COLO668 (cell line): ENCODE results near the gene ATP5PB.

Experiments used
- DNase-seq: peaks from one replicate; lab custom pipeline; 2025; ENCODE audit not compliant: unreplicated experiment; lab: John Stamatoyannopoulos, UW

The ATP5PB gene

GRCh38 chr1:111474106-111474505 lies 24.8 kb downstream of the ATP5PB start:
- DNase-seq, result no peak

- DNase-seq, result no peak
Measured at GRCh38 chr1:111474521-111474920, 25.3 kb downstream of the ATP5PB start.

GRCh38 chr1:111475701-111476100 lies 26.4 kb downstream of the ATP5PB start:
- no peak for DNase-seq

DNA sequence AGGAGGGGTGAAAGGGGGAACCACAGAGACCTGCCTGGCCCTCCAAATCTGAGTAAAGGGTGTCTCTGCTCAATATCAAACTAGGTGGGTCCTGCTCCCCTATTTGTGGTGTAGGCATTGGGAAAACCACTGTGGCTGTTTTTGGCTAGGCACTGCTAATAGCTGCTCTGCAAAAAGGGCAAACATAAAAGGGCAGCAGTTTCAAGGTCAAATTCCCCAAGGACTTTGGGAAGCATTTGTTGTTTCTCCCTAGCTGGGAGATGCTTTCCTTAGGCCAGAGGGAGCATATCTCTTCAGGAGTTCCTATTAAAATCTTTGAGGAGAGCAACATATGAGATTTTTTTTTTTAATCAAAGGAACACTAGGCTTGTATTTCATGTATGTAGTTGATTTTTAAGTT lies 26.9 kb downstream of the ATP5PB start:
- DNase-seq, result no peak

DNA sequence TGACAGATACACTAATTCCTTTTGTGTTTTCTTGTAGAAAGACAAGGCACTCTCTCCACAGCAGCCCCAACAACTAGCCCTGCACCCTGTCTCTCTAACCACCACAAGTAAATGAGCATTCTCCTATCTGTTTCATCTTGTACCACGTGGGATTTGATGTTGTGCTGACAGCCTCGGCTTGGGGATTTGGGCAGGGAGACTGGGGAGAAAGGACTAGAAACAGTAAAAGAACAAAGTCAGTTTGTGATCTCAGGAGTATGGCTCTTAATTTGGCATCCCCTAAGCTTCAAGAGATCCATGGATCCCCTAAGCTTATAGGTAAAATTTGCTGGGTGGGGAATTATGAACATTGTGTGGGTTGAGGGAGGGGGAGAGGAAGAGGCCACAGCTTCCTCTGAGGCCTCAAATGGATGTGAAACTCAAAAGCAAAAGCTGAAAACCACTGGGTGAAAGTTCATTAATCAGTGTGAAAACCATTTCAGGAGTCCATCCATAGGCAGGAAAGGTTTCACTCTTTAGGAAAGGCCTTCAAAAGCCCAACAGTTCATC lies 27.6 kb downstream of the ATP5PB start:
- no peak for DNase-seq

DNA sequence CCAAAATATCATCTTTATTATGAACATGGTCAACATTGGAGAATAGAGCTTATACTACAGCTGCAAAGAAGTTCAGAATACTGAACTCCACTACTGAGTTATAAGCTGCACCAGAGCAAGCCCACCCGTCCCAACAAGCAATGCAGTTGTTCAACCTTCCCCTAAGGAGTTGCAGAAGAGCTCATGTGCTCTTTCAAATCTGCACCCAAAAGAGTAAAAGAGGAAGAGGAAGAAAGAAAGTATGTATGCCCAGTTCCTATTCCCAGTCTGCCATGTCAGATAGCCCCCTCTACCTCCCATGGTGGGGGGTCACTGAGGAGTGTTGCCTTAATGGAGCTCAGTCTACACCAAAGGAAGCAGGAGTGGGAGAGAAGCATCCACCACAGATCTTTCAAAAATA lies 31.4 kb downstream of the ATP5PB start:
- no peak for DNase-seq

GRCh38 chr1:111481387-111482221 lies 32.3 kb downstream of the ATP5PB start:
- DNase-seq, result peak; percentile 47

DNA sequence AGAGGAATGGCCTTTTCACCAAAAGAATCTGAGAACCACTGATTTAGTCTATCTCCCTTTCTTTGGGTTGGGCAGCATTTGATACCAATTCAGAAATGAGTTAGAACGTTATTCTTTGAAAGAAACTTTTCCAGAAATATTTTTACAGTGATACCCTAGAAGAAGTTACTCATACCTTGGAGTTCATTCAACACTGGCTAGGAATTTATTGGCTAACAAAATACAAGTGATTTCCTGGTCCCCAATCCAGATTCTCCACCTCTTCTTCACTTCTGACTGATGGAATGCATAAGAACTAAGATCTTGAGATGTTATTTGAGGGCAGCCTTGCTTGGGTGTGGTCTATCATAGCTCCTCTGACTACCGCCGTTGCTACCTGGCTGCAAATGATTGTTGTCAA lies 33.9 kb downstream of the ATP5PB start:
- DNase-seq, result no peak

GRCh38 chr1:111483876-111484275 lies 34.6 kb downstream of the ATP5PB start:
- no peak for DNase-seq

DNA sequence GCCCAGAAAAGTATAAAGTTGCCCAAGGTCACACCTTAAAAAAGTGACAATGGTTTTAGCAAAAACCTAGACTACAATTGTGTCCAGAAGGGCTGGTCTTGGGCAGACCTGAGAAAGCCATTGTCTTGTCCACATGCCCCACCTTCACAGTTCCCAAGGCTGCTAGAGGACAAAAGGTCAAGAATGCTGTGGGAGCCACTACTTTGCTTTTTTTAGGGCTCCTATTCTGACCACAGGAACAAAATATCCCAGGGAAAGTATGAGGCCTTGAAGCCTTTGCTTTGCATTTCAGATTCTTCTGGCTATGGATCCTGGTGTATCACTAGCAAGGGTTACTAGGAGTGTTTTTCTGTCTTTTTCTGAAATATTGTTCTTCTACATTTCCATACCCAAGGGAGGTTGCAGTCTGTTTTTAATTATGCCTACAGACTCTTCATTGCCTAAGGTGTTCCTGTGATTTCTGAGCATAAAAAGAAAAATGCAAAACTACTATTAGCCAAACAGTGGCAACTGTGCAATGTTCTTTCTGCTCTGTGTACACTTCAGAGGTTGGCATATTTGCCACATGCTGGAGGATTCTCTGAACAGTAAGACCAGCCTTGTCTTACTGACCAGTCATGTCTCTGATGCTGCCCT lies 35.2 kb downstream of the ATP5PB start:
- DNase-seq, result no peak

DNA sequence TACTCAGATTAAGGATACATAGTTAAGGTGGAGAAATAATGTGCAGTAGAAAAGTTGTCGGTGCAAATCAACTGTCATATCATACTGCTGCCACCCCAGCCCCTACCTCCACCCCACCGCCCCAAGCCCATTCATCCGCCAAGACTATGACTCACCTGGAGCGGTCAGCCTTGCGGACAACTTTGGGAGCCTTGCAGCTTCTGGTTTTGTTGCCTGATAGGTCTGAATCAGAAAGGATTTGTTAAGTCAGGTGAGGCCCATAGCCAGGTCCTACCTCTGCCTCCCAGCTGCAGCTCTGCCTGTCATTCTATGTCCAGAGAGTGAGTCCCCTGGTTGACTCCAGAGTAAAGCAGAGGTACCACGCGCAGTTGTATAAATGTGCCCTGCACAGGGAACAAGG lies 37.2 kb downstream of the ATP5PB start:
- no peak for DNase-seq

DNA sequence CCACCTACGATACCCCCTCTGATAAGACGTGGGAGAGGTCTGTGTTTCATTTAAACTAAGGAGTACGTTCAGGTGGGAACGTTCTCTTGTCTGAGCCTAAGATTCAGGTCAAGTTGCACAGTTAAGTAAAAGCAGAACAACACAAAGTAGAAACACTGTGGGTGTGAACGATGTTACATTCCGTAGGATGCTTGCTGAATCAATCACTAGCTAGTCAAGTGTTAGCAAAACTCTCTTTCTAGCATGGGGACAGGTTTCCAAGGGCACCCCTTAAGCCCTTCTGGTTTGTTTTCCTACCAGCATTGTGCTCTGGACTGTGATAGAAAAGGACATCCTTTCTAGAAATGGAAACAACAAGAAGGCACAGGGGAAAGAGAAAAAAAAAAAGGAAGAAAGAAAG lies 37.9 kb downstream of the ATP5PB start:
- DNase-seq, result no peak

DNA sequence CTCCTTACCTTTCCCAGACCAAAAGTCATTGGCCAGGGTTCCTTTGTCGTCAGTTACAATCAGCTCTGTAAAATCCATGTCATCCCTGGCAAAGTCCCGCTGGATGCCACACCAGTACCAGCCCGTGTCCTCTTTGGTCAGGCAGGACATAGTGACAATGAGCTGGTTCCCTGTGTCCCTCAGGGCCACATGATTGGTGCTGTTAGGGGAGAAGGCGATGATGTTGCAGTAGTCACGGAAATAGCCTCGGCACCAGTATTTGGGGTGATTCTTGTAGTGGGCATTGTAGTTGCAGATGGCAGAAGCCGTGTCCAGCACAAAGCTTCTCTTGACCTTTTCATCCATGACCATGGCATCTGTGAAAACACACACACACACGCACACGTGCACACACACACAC lies 39.4 kb downstream of the ATP5PB start:
- DNase-seq, result no peak

- no peak for DNase-seq
Measured at GRCh38 chr1:111489604-111490003, 40.3 kb downstream of the ATP5PB start.

DNA sequence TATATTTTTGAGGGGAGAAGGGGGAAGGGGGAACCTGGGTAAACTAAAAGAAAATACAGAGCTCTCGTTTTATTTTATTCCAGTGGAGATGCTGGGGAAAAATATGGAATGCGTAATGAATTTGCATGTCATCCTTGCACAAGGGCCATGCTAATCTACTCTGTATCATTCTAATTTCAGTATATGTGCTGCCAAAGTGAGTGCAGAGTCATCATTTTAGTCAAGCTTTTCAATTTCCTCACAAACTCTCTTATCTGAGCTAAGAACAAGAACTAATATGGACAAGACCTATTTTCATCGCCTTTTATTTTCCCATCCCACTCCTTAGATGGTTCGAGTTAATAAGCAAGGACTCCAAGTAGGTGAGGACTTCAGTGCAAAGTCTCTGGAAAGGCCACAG lies 41.0 kb downstream of the ATP5PB start:
- DNase-seq, result no peak

- no peak for DNase-seq
Measured at GRCh38 chr1:111491070-111491469, 41.8 kb downstream of the ATP5PB start.

GRCh38 chr1:111496398-111496797 lies 47.1 kb downstream of the ATP5PB start:
- no peak for DNase-seq

DNA sequence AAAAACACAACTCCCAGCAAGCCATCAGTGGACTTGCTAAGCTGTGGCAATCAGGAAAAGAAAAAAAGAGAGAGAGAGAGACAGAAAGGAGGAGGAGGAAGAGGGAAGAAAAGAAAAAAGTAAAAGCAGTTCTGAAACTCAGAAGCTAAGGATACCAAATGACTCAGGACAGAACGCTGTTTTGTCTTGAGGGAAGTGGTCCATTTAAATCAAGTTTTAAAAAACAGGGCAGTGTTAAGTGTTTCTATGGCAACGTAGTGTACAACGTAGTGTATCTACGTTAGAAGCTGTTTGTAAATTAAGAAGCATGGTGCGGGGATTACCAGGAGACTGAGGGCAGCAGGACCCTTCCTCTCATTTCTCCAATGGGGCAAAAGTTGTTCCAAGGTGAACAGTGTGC lies 48.3 kb downstream of the ATP5PB start:
- no peak for DNase-seq

- DNase-seq, result no peak
Measured at GRCh38 chr1:111499026-111499785, 49.9 kb downstream of the ATP5PB start.

GRCh38 chr1:111501645-111502044 lies 52.4 kb downstream of the ATP5PB start:
- no peak for DNase-seq

GRCh38 chr1:111503585-111504060 lies 54.4 kb downstream of the ATP5PB start, which contains the start of the genes ADORA3 and TMIGD3:
Gene ADORA3, minus strand, starts transcription at chr1:111503633. Its CDS starts 279 bp downstream, at chr1:111503354.
Gene TMIGD3, minus strand, starts transcription at chr1:111503633. Its CDS starts 279 bp downstream, at chr1:111503354.
- DNase-seq, result no peak
